ENCODE data around the gene CFAP119.

CFAP119 gene

DNA sequence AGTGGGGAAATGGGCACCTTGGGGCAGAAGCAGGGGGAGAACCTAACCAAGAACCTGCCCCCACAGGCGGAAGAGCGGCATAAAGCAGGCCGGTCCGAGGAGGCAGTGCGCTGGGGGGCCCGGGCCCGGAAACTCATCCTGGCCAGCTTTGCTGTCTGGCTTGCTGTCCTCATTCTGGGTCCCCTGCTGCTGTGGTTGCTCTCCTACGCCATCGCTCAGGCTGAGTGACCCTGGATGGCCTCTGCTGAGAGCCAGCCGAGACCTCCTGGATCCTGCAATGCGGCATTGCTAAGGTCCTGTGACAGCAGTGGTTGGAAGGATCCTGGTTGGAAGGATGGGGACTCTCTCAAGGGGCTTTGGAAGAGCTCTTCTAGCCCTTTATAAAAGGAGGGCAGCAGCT lies 18.1 kb downstream of the CFAP119 start:
- TF ChIP-seq, protein P1, sequence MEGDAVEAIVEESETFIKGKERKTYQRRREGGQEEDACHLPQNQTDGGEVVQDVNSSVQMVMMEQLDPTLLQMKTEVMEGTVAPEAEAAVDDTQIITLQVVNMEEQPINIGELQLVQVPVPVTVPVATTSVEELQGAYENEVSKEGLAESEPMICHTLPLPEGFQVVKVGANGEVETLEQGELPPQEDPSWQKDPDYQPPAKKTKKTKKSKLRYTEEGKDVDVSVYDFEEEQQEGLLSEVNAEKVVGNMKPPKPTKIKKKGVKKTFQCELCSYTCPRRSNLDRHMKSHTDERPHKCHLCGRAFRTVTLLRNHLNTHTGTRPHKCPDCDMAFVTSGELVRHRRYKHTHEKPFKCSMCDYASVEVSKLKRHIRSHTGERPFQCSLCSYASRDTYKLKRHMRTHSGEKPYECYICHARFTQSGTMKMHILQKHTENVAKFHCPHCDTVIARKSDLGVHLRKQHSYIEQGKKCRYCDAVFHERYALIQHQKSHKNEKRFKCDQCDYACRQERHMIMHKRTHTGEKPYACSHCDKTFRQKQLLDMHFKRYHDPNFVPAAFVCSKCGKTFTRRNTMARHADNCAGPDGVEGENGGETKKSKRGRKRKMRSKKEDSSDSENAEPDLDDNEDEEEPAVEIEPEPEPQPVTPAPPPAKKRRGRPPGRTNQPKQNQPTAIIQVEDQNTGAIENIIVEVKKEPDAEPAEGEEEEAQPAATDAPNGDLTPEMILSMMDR (IDR thresholded peaks at IDR 0.05; ENCODE audit: extremely low read depth, missing control alignments): no peak
- no peak for DNase-seq (ENCODE audit: low spot score)

DNA sequence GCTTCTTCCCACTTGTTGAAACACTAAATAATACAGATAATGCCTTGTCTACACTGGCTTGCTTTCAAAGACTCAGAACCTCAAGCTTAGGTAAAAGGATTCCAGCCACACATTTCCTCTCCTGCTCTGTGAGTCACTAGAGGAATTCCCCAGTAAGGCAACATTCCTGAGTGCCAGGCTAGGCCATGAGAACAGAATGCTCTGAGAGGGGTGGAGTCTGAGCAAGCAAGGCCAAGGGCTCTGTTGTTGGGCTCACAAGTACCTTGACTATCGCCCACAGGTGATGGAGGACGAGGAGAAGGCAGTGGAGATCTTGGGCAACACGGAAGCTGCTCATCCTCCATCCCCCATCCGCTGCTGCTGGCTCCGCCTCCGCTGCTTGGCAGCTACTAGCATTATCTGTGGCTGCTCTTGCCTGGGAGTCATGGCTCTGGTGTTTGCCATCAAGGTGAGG lies 20.4 kb downstream of the CFAP119 start:
- no peak for DNase-seq (ENCODE audit: low spot score)
- TF ChIP-seq, protein P1 (IDR thresholded peaks at IDR 0.05; ENCODE audit: extremely low read depth, missing control alignments): no peak

DNA sequence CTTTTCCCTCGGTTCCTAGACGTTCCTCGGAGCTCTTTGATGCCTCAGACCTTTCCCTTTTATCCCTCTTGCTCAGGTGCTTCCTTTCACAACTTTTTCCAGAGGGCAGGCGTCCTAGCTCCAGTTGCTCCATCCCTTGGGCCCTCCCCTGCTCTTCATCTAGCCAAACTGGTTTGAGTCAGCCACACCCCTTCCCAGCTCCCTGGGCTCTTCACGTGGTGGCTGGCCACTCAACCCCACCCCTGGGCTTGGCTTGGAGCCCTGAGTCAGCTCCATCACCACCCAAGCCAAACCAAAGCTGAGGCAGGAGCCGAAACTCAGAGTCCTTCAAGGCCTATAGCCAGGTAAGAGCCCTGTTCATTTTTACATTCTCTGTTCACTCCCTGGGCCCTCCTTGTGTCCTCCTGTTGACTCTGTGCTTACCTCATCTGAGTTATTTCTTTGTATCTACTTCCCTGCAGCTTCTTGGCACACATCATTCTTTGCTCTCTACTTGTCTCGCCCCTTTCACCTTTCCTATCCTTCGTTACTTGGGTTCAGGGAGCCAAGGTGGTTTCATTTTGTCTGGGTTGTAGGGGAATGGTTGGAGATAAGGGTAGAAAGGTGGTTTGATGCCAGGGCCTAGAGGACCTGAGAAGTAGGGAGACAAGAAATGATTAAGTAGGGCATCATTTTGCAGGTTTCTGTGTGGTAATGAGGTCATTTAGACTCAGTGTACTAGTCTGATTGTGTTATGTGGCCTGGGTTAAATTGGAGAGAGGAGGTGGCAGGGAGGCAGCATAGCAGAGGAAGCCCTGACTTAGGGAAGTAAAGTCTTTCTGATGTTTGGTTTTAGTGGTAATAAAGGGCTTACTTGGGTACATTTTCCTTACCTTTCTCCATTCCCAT lies 21.3 kb downstream of the CFAP119 start:
- TF ChIP-seq, protein P1 (IDR thresholded peaks at IDR 0.05; ENCODE audit: extremely low read depth, missing control alignments): no peak
- DNase-seq (ENCODE audit: low spot score): no peak

DNA sequence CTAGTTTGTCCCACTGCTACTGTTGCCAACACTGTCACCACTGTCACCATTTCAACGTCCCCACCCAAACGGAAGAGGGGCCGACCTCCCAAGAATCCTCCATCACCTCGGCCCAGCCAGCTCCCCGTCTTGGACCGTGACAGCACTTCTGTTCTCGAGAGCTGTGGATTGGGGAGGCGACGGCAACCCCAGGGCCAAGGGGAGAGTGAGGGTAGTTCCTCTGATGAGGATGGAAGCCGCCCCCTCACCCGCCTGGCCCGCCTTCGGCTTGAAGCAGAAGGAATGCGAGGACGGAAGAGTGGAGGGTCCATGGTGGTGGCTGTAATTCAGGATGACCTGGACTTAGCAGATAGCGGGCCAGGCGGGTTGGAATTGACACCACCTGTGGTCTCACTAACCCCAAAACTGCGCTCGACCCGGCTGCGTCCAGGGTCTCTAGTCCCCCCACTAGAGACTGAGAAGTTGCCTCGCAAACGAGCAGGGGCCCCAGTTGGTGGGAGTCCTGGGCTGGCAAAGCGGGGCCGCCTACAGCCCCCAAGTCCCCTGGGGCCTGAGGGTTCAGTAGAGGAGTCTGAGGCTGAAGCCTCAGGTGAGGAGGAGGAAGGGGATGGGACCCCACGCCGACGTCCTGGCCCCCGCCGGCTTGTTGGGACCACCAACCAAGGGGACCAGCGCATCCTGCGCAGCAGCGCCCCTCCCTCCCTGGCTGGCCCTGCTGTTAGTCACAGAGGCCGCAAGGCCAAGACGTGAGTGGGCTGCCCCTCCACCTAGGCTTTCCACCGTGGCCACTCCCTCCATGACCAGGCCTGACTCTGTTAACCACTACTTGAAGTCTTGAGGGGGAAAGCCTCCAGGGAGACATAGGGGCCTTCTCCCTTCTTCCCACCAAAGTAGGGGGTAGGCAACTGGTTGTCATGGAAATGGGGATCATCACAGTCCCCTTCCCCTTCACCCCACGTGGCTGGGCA lies 22.6 kb downstream of the CFAP119 start:
- DNase-seq (ENCODE audit: low spot score): no peak

DNA sequence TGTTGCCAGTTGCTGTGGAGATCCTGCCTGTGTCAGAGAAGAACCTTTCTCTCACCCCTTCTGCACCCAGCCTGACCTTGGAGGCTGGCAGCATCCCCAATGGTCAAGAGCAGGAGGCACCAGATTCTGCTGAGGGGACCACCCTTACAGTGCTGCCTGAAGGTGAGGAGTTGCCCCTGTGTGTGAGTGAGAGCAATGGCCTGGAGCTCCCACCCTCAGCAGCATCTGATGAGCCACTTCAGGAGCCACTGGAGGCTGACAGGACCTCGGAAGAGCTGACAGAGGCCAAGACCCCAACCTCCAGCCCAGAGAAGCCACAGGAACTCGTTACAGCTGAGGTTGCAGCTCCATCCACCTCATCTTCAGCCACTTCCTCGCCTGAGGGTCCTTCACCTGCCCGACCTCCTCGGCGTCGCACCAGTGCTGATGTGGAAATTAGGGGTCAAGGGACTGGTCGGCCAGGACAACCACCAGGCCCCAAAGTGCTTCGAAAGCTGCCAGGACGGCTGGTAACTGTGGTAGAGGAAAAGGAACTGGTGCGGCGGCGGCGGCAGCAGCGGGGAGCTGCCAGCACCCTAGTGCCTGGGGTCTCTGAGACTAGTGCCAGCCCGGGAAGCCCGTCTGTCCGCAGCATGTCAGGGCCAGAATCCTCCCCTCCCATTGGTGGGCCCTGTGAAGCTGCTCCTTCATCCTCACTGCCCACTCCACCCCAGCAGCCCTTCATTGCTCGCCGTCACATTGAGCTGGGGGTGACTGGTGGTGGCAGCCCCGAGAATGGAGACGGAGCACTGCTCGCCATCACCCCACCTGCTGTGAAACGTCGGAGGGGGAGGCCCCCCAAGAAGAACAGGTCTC lies 23.8 kb downstream of the CFAP119 start:
- TF ChIP-seq, protein P1 (IDR thresholded peaks at IDR 0.05; ENCODE audit: extremely low read depth, missing control alignments): no peak

More for the DNA sequence above, 22.6 kb downstream of the CFAP119 start:
- TF ChIP-seq, protein P1 (IDR thresholded peaks at IDR 0.05; ENCODE audit: extremely low read depth, missing control alignments): no peak

DNA sequence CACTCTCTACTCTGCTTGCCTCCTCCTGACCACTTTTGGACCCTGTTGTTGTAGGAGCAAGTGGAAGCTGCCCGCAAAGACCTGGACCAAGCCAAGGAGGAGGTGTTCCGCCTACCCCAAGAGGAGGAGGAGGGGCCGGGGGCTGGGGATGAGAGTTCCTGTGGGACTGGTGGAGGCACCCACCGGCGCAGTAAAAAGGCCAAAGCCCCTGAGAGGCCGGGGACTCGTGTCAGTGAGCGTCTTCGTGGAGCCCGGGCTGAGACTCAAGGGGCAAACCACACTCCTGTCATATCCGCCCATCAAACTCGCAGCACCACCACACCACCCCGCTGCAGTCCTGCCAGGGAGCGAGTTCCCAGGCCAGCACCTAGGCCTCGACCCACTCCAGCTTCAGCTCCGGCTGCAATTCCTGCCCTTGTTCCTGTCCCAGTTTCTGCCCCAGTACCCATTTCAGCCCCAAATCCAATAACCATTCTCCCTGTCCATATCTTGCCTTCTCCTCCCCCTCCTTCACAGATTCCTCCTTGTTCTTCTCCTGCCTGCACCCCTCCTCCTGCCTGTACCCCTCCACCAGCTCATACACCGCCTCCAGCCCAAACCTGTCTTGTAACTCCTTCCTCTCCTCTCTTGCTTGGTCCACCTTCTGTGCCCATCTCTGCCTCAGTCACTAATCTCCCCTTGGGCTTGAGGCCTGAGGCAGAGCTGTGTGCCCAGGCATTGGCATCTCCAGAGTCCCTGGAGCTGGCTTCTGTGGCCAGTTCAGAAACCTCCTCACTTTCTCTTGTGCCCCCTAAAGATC lies 24.7 kb downstream of the CFAP119 start:
- TF ChIP-seq, protein P1 (IDR thresholded peaks at IDR 0.05; ENCODE audit: extremely low read depth, missing control alignments): no peak
- DNase-seq (ENCODE audit: low spot score): no peak

More for the DNA sequence above, 23.8 kb downstream of the CFAP119 start:
- DNase-seq (ENCODE audit: low spot score): no peak
